Cardiac fibroblast (primary cell): ENCODE results near the gene VDR.
A peak's percentile ranks its signal among the peaks of the same experiment; 100 is the strongest.

Experiments used
- DNase-seq, 2 donors: peaks; one replicate each; pipeline versions ENCODE4 v3.0.0 to v3.0.0-alpha.2; 2010; ENCODE audit warnings: low read depth in 2 of 2
- H3K4me3 ChIP-seq, 2 donors: replicated peaks in 1 of 2; 1 replicate in 1 of 2; 2 replicates in 1 of 2; pipeline ENCODE4 v1.5.1; 2011; ENCODE audit warnings: low read depth in 2 of 2, low read length in 2 of 2, mild to moderate bottlenecking in 2 of 2, moderate library complexity in 1 of 2
- CTCF ChIP-seq: IDR thresholded peaks from one replicate; pipeline ENCODE4 v1.5.1; 2011; ENCODE audit warnings: low read depth, mild to moderate bottlenecking, low read length, inconsistent platforms

The VDR gene

GRCh38 chr12:47834199-47834903 lies 70.4 kb downstream of the VDR start:
- no peak overlapping the region for H3K4me3 ChIP-seq
- DNase-seq = peak in 1 of 2 donors; percentile 26
- TF ChIP-seq CTCF = no peak

- no peak overlapping the region for H3K4me3 ChIP-seq
- DNase-seq = no peak
- no peak for TF ChIP-seq CTCF
Measured at GRCh38 chr12:47833591-47834012, 71.2 kb downstream of the VDR start.

- H3K4me3 ChIP-seq = no peak overlapping the region
- DNase-seq = peak in 1 of 2 donors; percentile 64
- no peak for TF ChIP-seq CTCF
Measured at GRCh38 chr12:47832263-47832933, 72.4 kb downstream of the VDR start.

GRCh38 chr12:47829584-47829983 lies 75.2 kb downstream of the VDR start:
- no peak overlapping the region for H3K4me3 ChIP-seq
- TF ChIP-seq CTCF = no peak
- no peak for DNase-seq

GRCh38 chr12:47828976-47829482 lies 75.8 kb downstream of the VDR start:
- no peak overlapping the region for H3K4me3 ChIP-seq
- no peak for TF ChIP-seq CTCF
- peak; percentile 73 to 87 for DNase-seq

- no peak for TF ChIP-seq CTCF
- H3K4me3 ChIP-seq = no peak overlapping the region
- no peak for DNase-seq
Measured at GRCh38 chr12:47828008-47828975, 76.5 kb downstream of the VDR start.
